ENCODE measurements around the gene NR1I3. TPM values are rescaled to one million over a fixed set of nuclear protein-coding genes. Genes with fewer than 3 reads are reported as not detected.

The NR1I3 gene
- total RNA-seq, 1 donor from 2014 or later: not detected

DNA sequence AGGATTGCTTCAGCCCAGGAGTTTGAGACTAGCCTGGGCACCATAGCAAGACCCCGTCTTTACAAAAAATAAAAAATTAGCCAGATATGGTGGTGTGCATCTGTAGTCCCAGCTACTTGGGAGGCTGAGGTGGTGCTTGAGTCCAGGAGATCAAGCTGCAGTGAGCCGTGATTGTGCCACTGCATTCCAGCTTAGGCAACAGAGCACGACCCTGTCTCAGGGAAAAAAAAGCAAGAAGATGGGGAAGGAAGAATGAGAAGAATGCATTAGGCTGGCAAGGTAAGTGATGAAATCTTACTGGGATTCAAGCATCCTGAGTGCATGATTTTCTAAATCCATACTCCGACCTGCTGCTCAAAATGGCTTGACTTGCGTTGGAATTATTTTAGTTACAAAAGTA lies 27.3 kb upstream of the NR1I3 start:
- ATAC-seq (ENCODE audit: low read depth) (no peak), DNase-seq (no peak)
- H3K36me3 Mint-ChIP-seq (ENCODE audit: low read depth): no peaks in the 10 kb centered on the region
- no peak overlapping the region for H3K27ac Mint-ChIP-seq
- H3K4me1 Mint-ChIP-seq: peaks cover 24% of the 10 kb centered on the region
- CTCF ChIA-PET: no interaction called here
- H3K9me3 Mint-ChIP-seq: no peaks in the 10 kb centered on the region
- peaks cover 22% of the 10 kb centered on the region for H3K27me3 Mint-ChIP-seq
- POLR2A ChIA-PET: no interaction called here
- intact Hi-C loops (cut with micrococcal nuclease): no loop called here
- H3K4me3 Mint-ChIP-seq: no peak overlapping the region
- TF ChIP-seq, protein P1, sequence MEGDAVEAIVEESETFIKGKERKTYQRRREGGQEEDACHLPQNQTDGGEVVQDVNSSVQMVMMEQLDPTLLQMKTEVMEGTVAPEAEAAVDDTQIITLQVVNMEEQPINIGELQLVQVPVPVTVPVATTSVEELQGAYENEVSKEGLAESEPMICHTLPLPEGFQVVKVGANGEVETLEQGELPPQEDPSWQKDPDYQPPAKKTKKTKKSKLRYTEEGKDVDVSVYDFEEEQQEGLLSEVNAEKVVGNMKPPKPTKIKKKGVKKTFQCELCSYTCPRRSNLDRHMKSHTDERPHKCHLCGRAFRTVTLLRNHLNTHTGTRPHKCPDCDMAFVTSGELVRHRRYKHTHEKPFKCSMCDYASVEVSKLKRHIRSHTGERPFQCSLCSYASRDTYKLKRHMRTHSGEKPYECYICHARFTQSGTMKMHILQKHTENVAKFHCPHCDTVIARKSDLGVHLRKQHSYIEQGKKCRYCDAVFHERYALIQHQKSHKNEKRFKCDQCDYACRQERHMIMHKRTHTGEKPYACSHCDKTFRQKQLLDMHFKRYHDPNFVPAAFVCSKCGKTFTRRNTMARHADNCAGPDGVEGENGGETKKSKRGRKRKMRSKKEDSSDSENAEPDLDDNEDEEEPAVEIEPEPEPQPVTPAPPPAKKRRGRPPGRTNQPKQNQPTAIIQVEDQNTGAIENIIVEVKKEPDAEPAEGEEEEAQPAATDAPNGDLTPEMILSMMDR (IDR thresholded peaks at IDR 0.05): no peak

DNA sequence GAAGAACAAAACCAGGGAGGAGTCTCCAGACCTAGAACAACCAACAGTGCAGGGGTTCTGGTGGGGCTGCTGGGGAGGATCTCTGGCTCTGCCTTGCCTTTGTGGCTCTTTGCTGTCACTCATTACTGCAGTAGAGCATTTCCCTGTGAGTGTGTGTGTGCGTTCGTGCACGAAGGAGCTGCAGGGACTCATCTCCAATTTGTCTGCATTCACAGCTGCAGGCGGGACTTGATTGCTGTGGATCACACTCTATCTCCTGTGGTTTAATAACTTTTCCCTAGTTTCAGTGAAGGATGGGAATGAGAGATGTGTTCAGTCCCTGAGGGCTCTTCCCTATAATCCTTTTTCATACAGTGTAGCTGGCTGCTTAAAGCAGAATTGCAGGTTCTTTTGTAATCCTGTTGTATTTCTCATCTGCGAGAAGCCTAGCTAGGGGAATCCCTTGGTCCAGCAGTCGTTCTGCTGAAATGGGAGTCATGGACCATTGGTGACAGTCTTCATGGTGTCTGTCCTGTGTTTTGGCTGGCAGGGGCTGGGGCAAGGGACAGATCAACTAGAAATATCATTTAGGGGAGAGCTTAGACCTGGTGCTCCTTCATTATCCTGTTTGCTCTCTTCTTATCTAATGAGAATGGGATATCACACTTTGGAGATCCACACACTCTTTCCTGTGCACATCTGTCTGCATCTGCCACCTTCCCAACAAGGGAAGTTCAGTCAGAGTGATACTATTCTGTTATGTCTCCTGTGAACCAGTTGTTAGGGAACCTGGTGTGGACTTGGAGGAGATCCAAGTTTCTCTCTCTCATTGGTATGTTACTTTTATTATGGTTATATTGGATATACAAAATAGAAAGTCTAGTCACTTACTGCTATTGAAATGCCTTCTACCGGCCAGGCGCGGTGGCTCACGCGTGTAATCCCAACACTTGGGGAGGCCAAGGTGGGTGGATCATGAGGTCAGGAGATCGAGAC lies 23.5 kb upstream of the NR1I3 start:
- CTCF ChIA-PET: no interaction called here
- POLR2A ChIA-PET: no interaction called here
- H3K4me3 Mint-ChIP-seq: no peak overlapping the region
- peaks cover 30% of the 10 kb centered on the region for H3K4me1 Mint-ChIP-seq
- intact Hi-C loops (cut with micrococcal nuclease): no loop called here
- H3K36me3 Mint-ChIP-seq (ENCODE audit: low read depth): peaks cover 8% of the 10 kb centered on the region
- peaks cover 53% of the 10 kb centered on the region for H3K27me3 Mint-ChIP-seq
- H3K9me3 Mint-ChIP-seq: peaks cover 11% of the 10 kb centered on the region
- H3K27ac Mint-ChIP-seq: no peak overlapping the region
- ATAC-seq (ENCODE audit: low read depth): peak; percentile 57
- DNase-seq: peak; percentile 16
- TF ChIP-seq, protein P1 (IDR thresholded peaks at IDR 0.05): no peak

DNA sequence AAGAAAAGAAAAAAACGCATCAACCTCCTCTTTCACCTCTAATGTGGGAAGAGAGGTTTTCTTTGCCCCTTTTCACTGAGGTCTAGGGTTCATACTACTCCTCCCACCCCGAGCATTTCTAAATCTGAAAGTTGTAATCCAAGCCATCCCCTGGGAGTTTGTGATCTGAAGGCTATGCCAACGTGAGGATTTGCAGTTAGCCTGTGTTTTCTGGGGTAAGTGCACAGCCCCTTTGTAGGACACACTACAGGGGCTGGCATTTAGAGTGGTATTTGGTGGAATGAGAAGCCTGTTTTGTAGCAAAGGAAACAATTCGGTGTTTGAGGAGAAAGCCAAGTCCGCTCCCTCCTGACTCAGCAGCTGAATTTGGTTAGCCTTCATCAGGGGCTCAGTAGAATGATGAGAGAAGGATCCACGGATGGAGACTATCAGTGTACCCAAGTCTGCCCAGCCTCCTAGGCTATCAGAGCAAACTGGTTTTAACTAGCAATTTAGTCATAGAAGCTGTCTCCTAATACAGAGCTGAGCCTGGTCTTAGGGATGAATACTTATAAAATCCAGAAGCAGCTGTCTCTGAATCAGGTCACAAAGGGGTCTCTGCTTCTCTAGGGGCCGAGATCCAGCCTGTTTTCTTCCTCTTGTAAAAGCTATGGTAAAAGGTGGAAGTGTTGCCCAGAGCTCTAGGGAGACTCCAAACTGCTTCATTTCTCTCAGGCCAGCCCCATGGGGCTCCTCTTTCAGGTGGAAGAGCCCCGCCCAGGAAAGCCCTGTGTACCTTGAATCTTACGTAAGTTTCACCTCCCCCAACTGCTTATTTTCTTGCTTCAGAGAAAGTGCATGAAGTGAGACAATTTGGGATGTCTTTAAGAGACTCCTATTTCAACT lies 22.6 kb upstream of the NR1I3 start:
- TF ChIP-seq, protein P1 (IDR thresholded peaks at IDR 0.05): no peak
- H3K9me3 Mint-ChIP-seq: peaks cover 17% of the 10 kb centered on the region
- intact Hi-C loops (cut with micrococcal nuclease): no loop called here
- ChIA-PET POLR2A (no interaction called here), CTCF (no interaction called here)
- DNase-seq: no peak
- no peak overlapping the region for H3K27ac Mint-ChIP-seq
- ATAC-seq (ENCODE audit: low read depth): no peak
- peaks cover 8% of the 10 kb centered on the region for H3K36me3 Mint-ChIP-seq (ENCODE audit: low read depth)
- H3K4me1 Mint-ChIP-seq: peaks cover 30% of the 10 kb centered on the region
- no peak overlapping the region for H3K4me3 Mint-ChIP-seq
- H3K27me3 Mint-ChIP-seq: peaks cover 59% of the 10 kb centered on the region

DNA sequence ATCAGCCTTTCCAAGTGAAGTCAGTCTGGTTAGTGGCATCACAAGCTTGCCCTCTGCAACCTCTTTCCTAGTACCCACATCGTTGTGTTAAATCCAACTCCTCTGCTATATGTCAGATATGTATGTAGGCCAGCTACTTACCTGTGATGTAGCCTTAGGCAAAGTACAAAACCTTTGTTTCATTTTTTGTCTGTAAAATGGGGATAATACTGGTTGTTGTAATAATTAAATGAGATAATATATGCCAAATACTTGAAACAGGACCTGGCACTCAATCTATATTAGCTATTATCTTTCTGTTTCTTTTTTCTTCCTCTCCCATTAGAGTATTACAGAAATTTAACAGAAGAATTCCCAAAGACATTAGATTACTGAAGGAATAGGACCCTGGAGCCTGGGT lies 21.8 kb upstream of the NR1I3 start:
- CTCF ChIA-PET: no interaction called here
- peaks cover 59% of the 10 kb centered on the region for H3K27me3 Mint-ChIP-seq
- intact Hi-C loops (cut with micrococcal nuclease): no loop called here

More for the DNA sequence above, 21.8 kb upstream of the NR1I3 start:
- Mint-ChIP-seq H3K4me3 (peak overlapping the region; percentile 73), H3K4me1 (peaks cover 30% of the 10 kb centered on the region), H3K27ac (no peak overlapping the region), H3K9me3 (peaks cover 18% of the 10 kb centered on the region), H3K36me3 (ENCODE audit: low read depth) (peaks cover 8% of the 10 kb centered on the region)
- ATAC-seq (ENCODE audit: low read depth) (no peak), DNase-seq (no peak)
- TF ChIP-seq, protein P1 (IDR thresholded peaks at IDR 0.05): no peak
- POLR2A ChIA-PET: interaction anchor here (0.7 kb wide), 1 partner anchor 568 kb away, joined by 3 read pairs; no protein-coding TSS in a partner anchor

Measured in activated B cell treated with CpG ODN at 0.5 μM for 24 hours (primary cell).